ENCODE data around the gene UBN2. TPM values are rescaled to one million over a fixed set of nuclear protein-coding genes. Genes with fewer than 3 reads are reported as not detected.

Gene UBN2
- total and polyA plus RNA-seq, 2 donors from 2014 or later, result 2.0 to 22.2 TPM

GRCh38 chr7:139294241-139294640 is 63.2 kb downstream of the UBN2 start:
- no peak overlapping the region for H3K27ac ChIP-seq (ENCODE audit: low read depth in 2 of 2, low read length in 2 of 2)
- no peaks in the 10 kb centered on the region for H3K9me3 ChIP-seq (ENCODE audit: control insufficient read depth in 2 of 3, insufficient read depth in 1 of 3, low read length in 3 of 3)
- no peak overlapping the region for H3K9ac ChIP-seq (ENCODE audit: low read length in 3 of 3)
- DNase-seq (no peak), FAIRE-seq (no peak)
- H3K4me1 ChIP-seq (ENCODE audit: control insufficient read depth in 2 of 3, insufficient read depth in 2 of 3, low read depth in 1 of 3, low read length in 3 of 3), result peaks cover 0 to 7% (median 3%) of the 10 kb centered on the region in 3 donors
- TF ChIP-seq CTCF (IDR thresholded peaks at IDR 0.05; ENCODE audit: borderline replicate concordance, extremely low read depth, insufficient read depth), result no peak
- intact Hi-C loops (cut with DNase I), result no loop called here
- no peaks in the 10 kb centered on the region for H3K27me3 ChIP-seq (ENCODE audit: control insufficient read depth, insufficient read depth, low read length)
- H3K36me3 ChIP-seq (ENCODE audit: control insufficient read depth in 2 of 3, insufficient read depth in 3 of 3, low read length in 3 of 3), result peaks cover 0 to 5% (median 5%) of the 10 kb centered on the region in 3 donors
- H3K4me3 ChIP-seq (ENCODE audit: low read length in 3 of 3), result no peak overlapping the region

GRCh38 chr7:139294951-139295575 is 64.0 kb downstream of the UBN2 start:
- H3K9me3 ChIP-seq (ENCODE audit: control insufficient read depth in 2 of 3, insufficient read depth in 1 of 3, low read length in 3 of 3), result no peaks in the 10 kb centered on the region
- no peaks in the 10 kb centered on the region for H3K27me3 ChIP-seq (ENCODE audit: control insufficient read depth, insufficient read depth, low read length)
- no peak overlapping the region for H3K9ac ChIP-seq (ENCODE audit: low read length in 3 of 3)
- H3K4me3 ChIP-seq (ENCODE audit: low read length in 3 of 3), result no peak overlapping the region
- DNase-seq (peak in 1 of 5 donors; percentile 28), FAIRE-seq (no peak)
- H3K36me3 ChIP-seq (ENCODE audit: control insufficient read depth in 2 of 3, insufficient read depth in 3 of 3, low read length in 3 of 3), result peaks cover 0 to 5% (median 5%) of the 10 kb centered on the region in 3 donors
- intact Hi-C loops (cut with DNase I), result no loop called here
- H3K27ac ChIP-seq (ENCODE audit: low read depth in 2 of 2, low read length in 2 of 2), result no peak overlapping the region
- peaks cover 0 to 13% (median 3%) of the 10 kb centered on the region in 3 donors for H3K4me1 ChIP-seq (ENCODE audit: control insufficient read depth in 2 of 3, insufficient read depth in 2 of 3, low read depth in 1 of 3, low read length in 3 of 3)
- TF ChIP-seq CTCF (IDR thresholded peaks at IDR 0.05; ENCODE audit: borderline replicate concordance, extremely low read depth, insufficient read depth), result no peak

- intact Hi-C loops (cut with DNase I), result no loop called here
Measured at GRCh38 chr7:139297795-139298194, 66.8 kb downstream of the UBN2 start.

More at GRCh38 chr7:139297795-139298194, 66.8 kb downstream of the UBN2 start:
- no peaks in the 10 kb centered on the region for H3K27me3 ChIP-seq (ENCODE audit: control insufficient read depth, insufficient read depth, low read length)
- peaks cover 0 to 5% (median 5%) of the 10 kb centered on the region in 3 donors for H3K36me3 ChIP-seq (ENCODE audit: control insufficient read depth in 2 of 3, insufficient read depth in 3 of 3, low read length in 3 of 3)
- H3K4me3 ChIP-seq (ENCODE audit: low read length in 3 of 3), result no peak overlapping the region
- H3K9me3 ChIP-seq (ENCODE audit: control insufficient read depth in 2 of 3, insufficient read depth in 1 of 3, low read length in 3 of 3), result no peaks in the 10 kb centered on the region
- peaks cover 0 to 17% (median 3%) of the 10 kb centered on the region in 3 donors for H3K4me1 ChIP-seq (ENCODE audit: control insufficient read depth in 2 of 3, insufficient read depth in 2 of 3, low read depth in 1 of 3, low read length in 3 of 3)
- peak in 2 of 5 donors; percentile 39 to 51 for DNase-seq
- FAIRE-seq, result no peak
- H3K27ac ChIP-seq (ENCODE audit: low read depth in 2 of 2, low read length in 2 of 2), result no peak overlapping the region
- no peak overlapping the region for H3K9ac ChIP-seq (ENCODE audit: low read length in 3 of 3)
- TF ChIP-seq CTCF (IDR thresholded peaks at IDR 0.05; ENCODE audit: borderline replicate concordance, extremely low read depth, insufficient read depth), result no peak

Data from kidney (tissue), 14 donors.